Panc1 (cell line): ENCODE measurements around the gene SLAMF7. TPM values are rescaled to one million over a fixed set of nuclear protein-coding genes. Genes with fewer than 3 reads are reported as not detected.
A peak's percentile ranks its signal among the peaks of the same experiment; 100 is the strongest.
"Not testable (repeated sequence)": the region's sequence is repeated elsewhere in the genome, so short reads cannot be mapped to it uniquely, and the experiment has no call there.

Experiments used
- ATAC-seq: fragments of 200-7000 bp; cut with Tn5 transposase; 2 replicates; pipeline ENCODE4 v1.9.1; 2020; ENCODE audit warnings: mild to moderate bottlenecking, moderate library complexity
- Bru-seq: library from RNA; stranded (reverse); fragments of 400-500 nt; gene quantifications from one replicate; lab custom pipeline; 2021; lab: Mats Ljungman, UMichigan
- BruChase-seq, 2 experiments: library from RNA; stranded (reverse); fragments of 400-500 nt; gene quantifications; one replicate each; lab custom pipeline; 2021; lab: Mats Ljungman, UMichigan
- BruUV-seq: library from RNA; stranded (reverse); fragments of 400-500 nt; replicated peaks from 2 replicates; lab custom pipeline; 2021; lab: Mats Ljungman, UMichigan
- CTCF ChIA-PET: fragments of 300-600 bp; sonication (Branson Sonifier 250); formaldehyde crosslinking; loops from one replicate; lab custom pipeline; 2022; ENCODE audit warnings: antibody characterized with exemption; lab: Charles Lee
- POLR2A ChIA-PET: fragments of 300-600 bp; sonication (Branson Sonifier 250); formaldehyde crosslinking; loops from one replicate; lab custom pipeline; 2022; ENCODE audit warnings: antibody characterized with exemption; lab: Charles Lee
- DNase-seq: peaks from one replicate; pipeline ENCODE4 v3.0.0-alpha.2; 2010; ENCODE audit warnings: low read depth, low spot score
- H3K27ac ChIP-seq: 2 replicates; pipeline ENCODE4 v1.5.1; 2011; ENCODE audit warnings: mild to moderate bottlenecking, low read length, inconsistent platforms
- H3K27me3 ChIP-seq: fragments of 200-500 bp; sonication (Bioruptor generic); 2 replicates; pipeline ENCODE4 v1.6.0; 2014; ENCODE audit warnings: low read length, inconsistent platforms; ENCODE audit not compliant: control insufficient read depth, insufficient read depth
- H3K36me3 ChIP-seq: fragments of 200-500 bp; sonication (Bioruptor generic); 2 replicates; pipeline ENCODE4 v1.5.1; 2014; ENCODE audit warnings: inconsistent platforms, mild to moderate bottlenecking, low read length, moderate library complexity; ENCODE audit not compliant: control insufficient read depth, insufficient read depth
- H3K4me1 ChIP-seq: 2 replicates; pipeline ENCODE4 v1.5.1; 2011; ENCODE audit warnings: inconsistent platforms, mild to moderate bottlenecking, low read length, moderate library complexity; ENCODE audit not compliant: control insufficient read depth, insufficient read depth
- H3K4me3 ChIP-seq, 2 experiments: 2 replicates each; pipeline ENCODE4 v1.5.1; 2011 to 2012; ENCODE audit warnings: low read depth in 2 of 2, low read length in 2 of 2, mild to moderate bottlenecking in 2 of 2, inconsistent platforms in 1 of 2, moderate library complexity in 1 of 2
- H3K9me3 ChIP-seq: fragments of 200-500 bp; sonication (Bioruptor generic); 2 replicates; pipeline ENCODE4 v1.5.1; 2014; ENCODE audit warnings: low read depth, mild to moderate bottlenecking, inconsistent platforms, low read length, moderate library complexity; ENCODE audit not compliant: control insufficient read depth, insufficient read depth
- POLR2AphosphoS5 ChIP-seq: IDR thresholded peaks from 2 replicates; pipeline ENCODE4 v1.6.1; 2012; ENCODE audit warnings: mild to moderate bottlenecking, low read depth, low read length, moderate library complexity
- SIN3A ChIP-seq: IDR thresholded peaks from 2 replicates; pipeline ENCODE4 v1.6.1; 2012; ENCODE audit warnings: low read depth, mild to moderate bottlenecking, low read length, moderate library complexity, borderline replicate concordance; ENCODE audit not compliant: insufficient read depth
- TCF7L2 ChIP-seq: IDR thresholded peaks from 2 replicates; pipeline ENCODE4 v1.6.1; 2011; ENCODE audit warnings: mild to moderate bottlenecking, low read depth, low read length, inconsistent platforms
- in situ Hi-C: cut with HindIII; loops from 2 replicates; pipeline ENCODE4 v1.10.0; 2016; ENCODE audit warnings: low sequenced_read_pairs, low pct_unique_long_range_greater_than_20kb
- intact Hi-C: fragments of 100-400 bp; cut with micrococcal nuclease; formaldehyde crosslinking; loops from one replicate; pipeline ENCODE4 v1.10.0; 2022; ENCODE audit not compliant: unreplicated experiment
- long read RNA-seq: library from polyadenylated mRNA; unstranded; transcript quantifications from one replicate; pipeline ENCODE4 v2.0.0, GENCODE V29; 2021; ENCODE audit not compliant: unreplicated experiment
- polyA plus RNA-seq: library from polyadenylated mRNA; unstranded; fragments of >200 nt; gene quantifications from one replicate; pipeline ENCODE4 v1.2.1, GENCODE V29; 2012; ENCODE audit warnings: missing spikeins; ENCODE audit not compliant: insufficient read length
- total RNA-seq: library from RNA; stranded (reverse); gene quantifications from one replicate; pipeline ENCODE4 v1.2.1, GENCODE V29; 2021; ENCODE audit not compliant: unreplicated experiment
- TF ChIP-seq, protein P1 (sequence below): fragments of 450-650 bp; IDR thresholded peaks from 2 replicates; pipeline ENCODE4 v1.5.1; 2017; ENCODE audit warnings: mild to moderate bottlenecking
- TF ChIP-seq, protein P2 (sequence below), 2 experiments: IDR thresholded peaks; 2 replicates each; pipeline ENCODE4 v1.6.1; 2011 to 2012; ENCODE audit warnings: low read depth in 2 of 2, control low read depth in 1 of 2, low read length in 1 of 2, mild to moderate bottlenecking in 1 of 2, moderate library complexity in 1 of 2; ENCODE audit not compliant: insufficient read depth in 1 of 2

SLAMF7 gene, protein sequence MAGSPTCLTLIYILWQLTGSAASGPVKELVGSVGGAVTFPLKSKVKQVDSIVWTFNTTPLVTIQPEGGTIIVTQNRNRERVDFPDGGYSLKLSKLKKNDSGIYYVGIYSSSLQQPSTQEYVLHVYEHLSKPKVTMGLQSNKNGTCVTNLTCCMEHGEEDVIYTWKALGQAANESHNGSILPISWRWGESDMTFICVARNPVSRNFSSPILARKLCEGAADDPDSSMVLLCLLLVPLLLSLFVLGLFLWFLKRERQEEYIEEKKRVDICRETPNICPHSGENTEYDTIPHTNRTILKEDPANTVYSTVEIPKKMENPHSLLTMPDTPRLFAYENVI
- 0.21 TPM for total RNA-seq
- not detected for polyA plus RNA-seq
- percentile 19 among the genes with signal in this experiment for Bru-seq, nascent RNA
- BruChase-seq, experiment 1, labeled RNA remaining after a 2-hour chase, result percentile 23 among the genes with signal in this experiment
- percentile 30 among the genes with signal in this experiment for BruChase-seq, experiment 2, labeled RNA remaining after a 6-hour chase
- long read RNA-seq, result 0 reads

DNA sequence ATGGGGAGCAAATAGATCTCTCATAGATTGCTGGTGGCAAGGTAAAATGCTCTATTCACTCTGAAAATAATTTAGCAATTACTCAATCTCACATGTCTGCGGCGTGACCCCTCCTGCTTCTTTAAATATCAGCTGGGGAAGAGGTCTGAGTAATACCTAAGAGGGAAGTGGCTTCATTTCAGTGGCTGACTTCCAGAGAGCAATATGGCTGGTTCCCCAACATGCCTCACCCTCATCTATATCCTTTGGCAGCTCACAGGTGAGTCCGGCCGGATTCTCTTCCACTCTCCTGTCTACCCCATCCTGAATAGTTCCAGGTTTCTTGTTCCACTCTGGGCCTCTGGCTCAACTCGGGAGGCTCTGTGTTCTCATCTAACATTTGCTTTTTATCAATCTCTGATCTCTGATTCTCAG lies at the start of gene SLAMF7:
TSS of gene SLAMF7 (plus strand) at position 150 of the 414 bp plus-strand sequence. CDS start at position 205, 55 bp downstream.
- no peak within 1 kb of the TSS for H3K4me3 ChIP-seq
- no peaks in the 10 kb centered on the region; the same call in 1 of the 2 replicates for H3K27me3 ChIP-seq
- ChIA-PET POLR2A (no interaction called here), CTCF (no interaction called here)
- in situ Hi-C loops (no loop called here), intact Hi-C loops (no loop called here)
- ATAC-seq (no peak), DNase-seq (no peak)
- TF ChIP-seq SIN3A (no peak), POLR2AphosphoS5 (no peak), TCF7L2 (no peak)
- TF ChIP-seq, protein P1, sequence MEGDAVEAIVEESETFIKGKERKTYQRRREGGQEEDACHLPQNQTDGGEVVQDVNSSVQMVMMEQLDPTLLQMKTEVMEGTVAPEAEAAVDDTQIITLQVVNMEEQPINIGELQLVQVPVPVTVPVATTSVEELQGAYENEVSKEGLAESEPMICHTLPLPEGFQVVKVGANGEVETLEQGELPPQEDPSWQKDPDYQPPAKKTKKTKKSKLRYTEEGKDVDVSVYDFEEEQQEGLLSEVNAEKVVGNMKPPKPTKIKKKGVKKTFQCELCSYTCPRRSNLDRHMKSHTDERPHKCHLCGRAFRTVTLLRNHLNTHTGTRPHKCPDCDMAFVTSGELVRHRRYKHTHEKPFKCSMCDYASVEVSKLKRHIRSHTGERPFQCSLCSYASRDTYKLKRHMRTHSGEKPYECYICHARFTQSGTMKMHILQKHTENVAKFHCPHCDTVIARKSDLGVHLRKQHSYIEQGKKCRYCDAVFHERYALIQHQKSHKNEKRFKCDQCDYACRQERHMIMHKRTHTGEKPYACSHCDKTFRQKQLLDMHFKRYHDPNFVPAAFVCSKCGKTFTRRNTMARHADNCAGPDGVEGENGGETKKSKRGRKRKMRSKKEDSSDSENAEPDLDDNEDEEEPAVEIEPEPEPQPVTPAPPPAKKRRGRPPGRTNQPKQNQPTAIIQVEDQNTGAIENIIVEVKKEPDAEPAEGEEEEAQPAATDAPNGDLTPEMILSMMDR, result no peak
- TF ChIP-seq, protein P2, sequence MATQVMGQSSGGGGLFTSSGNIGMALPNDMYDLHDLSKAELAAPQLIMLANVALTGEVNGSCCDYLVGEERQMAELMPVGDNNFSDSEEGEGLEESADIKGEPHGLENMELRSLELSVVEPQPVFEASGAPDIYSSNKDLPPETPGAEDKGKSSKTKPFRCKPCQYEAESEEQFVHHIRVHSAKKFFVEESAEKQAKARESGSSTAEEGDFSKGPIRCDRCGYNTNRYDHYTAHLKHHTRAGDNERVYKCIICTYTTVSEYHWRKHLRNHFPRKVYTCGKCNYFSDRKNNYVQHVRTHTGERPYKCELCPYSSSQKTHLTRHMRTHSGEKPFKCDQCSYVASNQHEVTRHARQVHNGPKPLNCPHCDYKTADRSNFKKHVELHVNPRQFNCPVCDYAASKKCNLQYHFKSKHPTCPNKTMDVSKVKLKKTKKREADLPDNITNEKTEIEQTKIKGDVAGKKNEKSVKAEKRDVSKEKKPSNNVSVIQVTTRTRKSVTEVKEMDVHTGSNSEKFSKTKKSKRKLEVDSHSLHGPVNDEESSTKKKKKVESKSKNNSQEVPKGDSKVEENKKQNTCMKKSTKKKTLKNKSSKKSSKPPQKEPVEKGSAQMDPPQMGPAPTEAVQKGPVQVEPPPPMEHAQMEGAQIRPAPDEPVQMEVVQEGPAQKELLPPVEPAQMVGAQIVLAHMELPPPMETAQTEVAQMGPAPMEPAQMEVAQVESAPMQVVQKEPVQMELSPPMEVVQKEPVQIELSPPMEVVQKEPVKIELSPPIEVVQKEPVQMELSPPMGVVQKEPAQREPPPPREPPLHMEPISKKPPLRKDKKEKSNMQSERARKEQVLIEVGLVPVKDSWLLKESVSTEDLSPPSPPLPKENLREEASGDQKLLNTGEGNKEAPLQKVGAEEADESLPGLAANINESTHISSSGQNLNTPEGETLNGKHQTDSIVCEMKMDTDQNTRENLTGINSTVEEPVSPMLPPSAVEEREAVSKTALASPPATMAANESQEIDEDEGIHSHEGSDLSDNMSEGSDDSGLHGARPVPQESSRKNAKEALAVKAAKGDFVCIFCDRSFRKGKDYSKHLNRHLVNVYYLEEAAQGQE (IDR thresholded peaks at IDR 0.05; ENCODE audit: insufficient read depth in 1 of 2, low read depth in 2 of 2, low read length in 1 of 2), result no peak
- H3K36me3 ChIP-seq, result no peaks in the 10 kb centered on the region
- no peaks in the 10 kb centered on the region for H3K9me3 ChIP-seq
- no peaks in the 10 kb centered on the region for H3K4me1 ChIP-seq
- no TSS peak for BruUV-seq
- no peak within 1 kb of the TSS for H3K27ac ChIP-seq

DNA sequence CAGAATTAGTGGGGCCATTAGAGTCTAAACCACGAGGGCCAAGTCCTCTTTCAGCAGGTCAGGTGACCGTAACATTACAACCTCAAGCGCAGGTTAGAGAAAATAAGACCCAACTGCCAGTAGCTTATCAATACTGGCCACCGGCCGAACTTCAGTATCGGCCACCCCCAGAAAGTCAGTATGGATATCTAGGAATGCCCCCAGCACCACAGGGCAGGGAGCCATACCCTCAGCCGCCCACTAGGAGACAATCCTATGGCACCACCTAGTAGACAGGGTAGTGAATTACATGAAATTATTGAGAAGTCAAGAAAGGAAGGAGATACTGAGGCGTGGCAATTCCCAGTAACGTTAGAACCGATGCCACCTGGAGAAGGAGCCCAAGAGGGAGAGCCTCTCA lies 46.7 kb upstream of the SLAMF7 start:
- ATAC-seq, intact Hi-C loops, H3K4me3 ChIP-seq, H3K9me3 ChIP-seq, H3K27me3 ChIP-seq, in situ Hi-C loops, H3K36me3 ChIP-seq, H3K27ac ChIP-seq, BruUV-seq, POLR2A ChIA-PET, H3K4me1 ChIP-seq, DNase-seq, CTCF ChIA-PET: not testable (repeated sequence)
- TF ChIP-seq, protein P1, result peak; percentile 13; the same call in 1 of the 2 replicates
